NCI-H1048 (cell line): ENCODE data around the gene FRMD5.

ENCODE experiments used
- DNase-seq: peaks from one replicate; lab custom pipeline; 2025; lab: John Stamatoyannopoulos, UW

FRMD5 gene

GRCh38 chr15:43975326-43975725 is 219.7 kb downstream of the FRMD5 start:
- no peak for DNase-seq

DNA sequence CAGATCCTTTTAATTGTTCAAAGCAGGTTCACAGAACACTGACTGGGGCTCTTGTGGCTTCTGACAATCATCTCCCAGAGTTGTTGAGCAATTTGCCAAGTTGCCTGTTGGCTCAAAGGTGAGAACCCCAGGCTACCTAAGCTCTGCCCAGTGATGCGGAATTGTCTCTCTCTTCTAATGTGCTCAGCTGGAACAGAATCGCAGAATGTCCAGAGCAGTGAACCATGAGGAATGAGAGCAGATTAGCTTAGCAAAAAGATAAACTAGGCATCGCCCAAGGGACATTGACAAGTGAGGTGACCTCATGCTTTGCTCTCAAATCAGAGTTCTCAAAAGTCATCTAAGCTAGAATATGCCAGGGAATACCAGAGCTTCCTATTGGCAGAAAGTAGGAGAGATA is 220.2 kb downstream of the FRMD5 start:
- no peak for DNase-seq

DNA sequence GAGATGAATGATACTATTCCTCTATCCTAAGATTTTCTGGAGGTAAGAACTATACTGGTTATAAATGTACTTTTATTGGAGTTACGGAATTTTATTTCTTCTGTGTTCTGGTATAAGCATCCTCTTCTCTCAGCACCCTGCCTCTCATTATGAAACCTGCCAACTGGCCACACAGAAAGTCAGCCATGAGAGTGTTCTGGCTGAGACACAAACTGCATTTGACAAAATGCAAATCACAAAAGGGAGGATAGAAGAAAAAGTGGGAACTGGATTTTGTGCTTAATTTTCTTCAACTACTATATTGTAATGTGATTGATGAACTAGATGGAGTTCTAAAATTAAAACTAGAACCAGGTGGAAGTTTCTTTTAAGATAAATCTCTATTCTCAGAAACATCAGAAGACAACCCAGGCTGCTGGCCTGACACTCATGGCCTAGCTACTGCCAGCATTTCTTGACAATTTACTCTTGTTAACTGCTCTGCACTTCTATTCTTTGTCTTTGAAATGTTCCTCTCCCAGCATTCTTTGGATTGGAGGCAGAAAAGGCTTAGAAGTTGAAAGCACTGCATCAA is 225.2 kb downstream of the FRMD5 start:
- no peak for DNase-seq

- no peak for DNase-seq
Measured at GRCh38 chr15:43968551-43968950, 226.5 kb downstream of the FRMD5 start.

GRCh38 chr15:43966646-43967045 is 228.4 kb downstream of the FRMD5 start:
- DNase-seq = no peak

DNA sequence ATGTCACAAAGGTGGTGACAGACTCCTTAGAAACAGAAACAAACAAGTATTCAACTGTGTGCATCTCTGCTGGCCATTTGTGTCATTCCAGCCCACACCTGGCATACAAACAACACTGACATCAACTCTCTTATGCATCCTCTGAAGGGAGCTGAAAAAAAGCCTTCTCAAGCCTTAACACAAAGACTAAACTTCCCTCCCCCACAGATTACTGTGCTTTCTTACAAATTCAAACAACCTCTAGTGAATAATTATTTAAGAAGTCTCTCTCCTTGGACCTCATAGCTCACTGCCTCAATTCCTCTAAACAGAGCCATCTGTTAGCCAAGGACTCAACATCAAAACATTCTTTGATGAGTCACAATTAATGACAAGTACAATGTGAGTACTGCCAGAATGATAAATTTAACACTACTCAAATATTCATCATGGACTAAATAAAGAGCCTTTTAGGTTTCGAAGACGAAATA is 236.2 kb downstream of the FRMD5 start:
- no peak for DNase-seq

- DNase-seq = no peak
Measured at GRCh38 chr15:43957724-43958123, 237.3 kb downstream of the FRMD5 start.

GRCh38 chr15:43955140-43955539 is 239.9 kb downstream of the FRMD5 start:
- no peak for DNase-seq

GRCh38 chr15:43954181-43954621 is 240.9 kb downstream of the FRMD5 start:
- no peak for DNase-seq

GRCh38 chr15:43953402-43953801 is 241.7 kb downstream of the FRMD5 start:
- DNase-seq = no peak

DNA sequence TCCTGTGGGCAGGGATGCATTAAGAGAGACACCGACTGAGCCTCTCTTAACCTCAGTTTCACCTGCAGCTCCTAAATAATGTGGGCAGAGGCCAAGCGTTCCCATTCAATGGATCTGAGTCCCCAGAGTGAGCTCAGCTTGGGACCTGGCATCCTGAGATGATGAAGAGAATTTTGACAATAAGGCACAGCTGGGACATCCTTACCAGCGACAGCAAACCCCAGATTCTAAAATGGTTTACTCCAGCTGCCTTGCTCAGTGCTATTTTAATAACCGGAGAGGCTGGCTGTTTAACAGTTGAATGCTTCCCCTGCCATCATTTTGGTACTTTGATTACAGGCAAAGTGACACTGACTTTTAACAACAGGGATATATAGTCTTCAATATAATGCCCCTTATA is 244.5 kb downstream of the FRMD5 start:
- no peak for DNase-seq

- no peak for DNase-seq
Measured at GRCh38 chr15:43948691-43949325, 246.3 kb downstream of the FRMD5 start.

- DNase-seq = no peak
Measured at GRCh38 chr15:43943511-43943910, 251.6 kb downstream of the FRMD5 start.

- DNase-seq = no peak
Measured at GRCh38 chr15:43942194-43942593, 252.9 kb downstream of the FRMD5 start.

- DNase-seq = no peak
Measured at GRCh38 chr15:43941555-43941954, 253.5 kb downstream of the FRMD5 start.

- DNase-seq = no peak
Measured at GRCh38 chr15:43941071-43941470, 254.0 kb downstream of the FRMD5 start.

- DNase-seq = no peak
Measured at GRCh38 chr15:43939070-43939469, 256.0 kb downstream of the FRMD5 start.

DNA sequence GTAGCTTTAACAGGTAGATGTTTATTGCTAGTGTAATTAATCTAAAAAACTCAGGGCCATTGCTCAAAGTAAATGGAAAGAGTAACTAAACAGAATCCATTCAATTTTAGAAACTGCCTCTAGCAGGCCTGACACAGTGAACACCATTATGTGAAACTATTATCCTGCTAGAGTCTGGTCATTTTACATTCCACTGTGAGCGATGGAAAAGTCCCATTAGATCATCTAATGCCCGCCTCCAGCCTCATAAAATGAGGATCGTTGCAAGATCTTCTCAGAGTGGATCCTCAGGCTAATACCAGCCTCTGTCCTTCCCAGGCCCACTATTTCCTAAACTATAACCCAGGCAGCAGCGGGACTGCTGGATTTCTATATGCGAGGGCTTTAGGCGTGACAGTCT is 260.6 kb downstream of the FRMD5 start:
- no peak for DNase-seq

DNA sequence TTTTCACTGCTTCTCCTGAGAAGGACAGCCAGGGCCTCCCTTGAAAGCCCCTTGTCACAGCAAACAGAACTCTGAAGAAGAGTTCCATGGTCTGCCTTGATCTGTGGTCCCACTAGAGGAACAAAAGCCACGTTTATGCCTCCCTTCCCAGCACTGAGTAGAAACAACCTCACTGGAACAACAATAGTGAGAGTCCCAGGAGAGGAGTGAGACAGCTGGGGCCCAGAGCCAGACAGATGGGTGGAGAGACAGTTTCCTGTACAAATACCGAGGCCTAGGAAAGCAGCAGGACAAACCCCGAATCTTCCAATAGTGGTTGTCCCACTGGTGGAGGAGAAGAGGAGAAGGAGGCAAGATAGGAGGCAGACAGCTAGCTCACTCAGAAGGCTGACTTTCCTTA is 262.2 kb downstream of the FRMD5 start:
- DNase-seq = no peak

GRCh38 chr15:43931790-43932435 is 263.2 kb downstream of the FRMD5 start:
- no peak for DNase-seq

DNA sequence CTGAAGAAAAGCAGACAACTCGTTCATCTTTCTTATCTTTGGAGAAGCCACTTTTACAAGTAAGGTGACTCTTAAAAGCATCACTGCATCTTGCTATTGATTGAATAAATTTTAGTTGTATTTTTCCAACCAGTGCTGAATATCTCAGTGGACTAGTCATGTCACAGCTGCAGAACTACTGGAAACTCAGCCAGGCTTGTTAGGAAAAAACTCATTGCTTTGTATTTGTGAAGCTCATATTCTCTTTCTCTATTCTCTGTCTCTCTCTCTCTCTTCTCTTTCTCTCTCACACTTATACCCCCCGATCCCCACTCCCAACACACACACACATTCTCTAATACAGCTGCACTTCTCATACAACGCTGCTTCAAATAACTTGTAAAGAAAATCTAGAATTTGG is 264.0 kb downstream of the FRMD5 start:
- no peak for DNase-seq

GRCh38 chr15:43930556-43930955 is 264.5 kb downstream of the FRMD5 start:
- DNase-seq = no peak

DNA sequence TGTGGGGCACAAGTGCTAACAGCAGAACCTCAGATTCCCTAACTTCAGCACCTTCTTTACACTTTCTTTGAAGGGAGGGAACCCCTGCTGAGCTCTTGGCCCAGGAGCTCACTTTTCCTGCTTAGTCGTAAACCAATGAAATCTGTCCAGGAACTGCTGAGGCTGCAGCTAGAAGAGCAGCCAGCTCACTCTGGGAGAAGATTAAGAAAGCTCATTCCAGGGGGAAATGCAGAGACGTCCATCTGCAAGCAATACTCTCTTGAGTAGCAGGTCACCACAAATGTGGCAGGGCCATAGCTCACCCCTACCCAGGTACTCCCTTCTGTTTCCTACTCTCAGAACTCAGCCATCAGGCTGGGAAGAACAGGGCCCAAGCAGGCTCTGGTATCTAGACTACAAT is 265.0 kb downstream of the FRMD5 start:
- no peak for DNase-seq

DNA sequence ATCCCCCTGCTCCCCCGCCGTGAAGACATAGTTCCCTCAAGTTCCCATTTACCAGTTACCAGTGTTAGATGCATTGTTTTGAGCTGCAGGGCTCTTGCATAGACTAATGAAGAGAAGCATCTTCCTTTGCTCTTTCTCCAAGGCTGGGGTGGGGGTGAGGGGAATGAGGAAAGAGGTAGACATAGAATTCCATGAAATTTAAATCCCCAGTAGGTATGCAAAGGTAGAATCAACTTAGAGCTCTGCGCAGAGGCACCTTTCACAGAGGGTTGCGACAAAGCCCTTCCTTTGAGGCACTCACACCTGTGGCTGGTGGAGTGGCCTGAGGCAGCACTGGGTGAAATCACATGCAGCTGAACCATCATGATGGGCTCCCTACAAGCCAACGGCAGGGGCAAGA is 266.9 kb downstream of the FRMD5 start:
- no peak for DNase-seq
